ENCODE data around the gene PIK3R1.

Gene PIK3R1

GRCh38 chr5:68304421-68305052 is 89.0 kb downstream of the PIK3R1 start:
- Histone ChIP-seq H3K9me3 (ENCODE audit: control insufficient read depth, low read depth, low read length) (no peaks in the 10 kb centered on the region), H3K9ac (ENCODE audit: low read length) (no peak overlapping the region), H3K4me3 (ENCODE audit: low read length) (no peak overlapping the region), H3K4me1 (ENCODE audit: control insufficient read depth, low read depth, low read length) (no peaks in the 10 kb centered on the region), H3K36me3 (ENCODE audit: control insufficient read depth, low read depth, low read length) (no peaks in the 10 kb centered on the region), H3K27me3 (ENCODE audit: control insufficient read depth, insufficient read depth, low read length) (no peaks in the 10 kb centered on the region), H3K27ac (ENCODE audit: low read length) (no peak overlapping the region)

GRCh38 chr5:68305223-68305870 is 89.8 kb downstream of the PIK3R1 start:
- Histone ChIP-seq H3K36me3 (ENCODE audit: control insufficient read depth, low read depth, low read length) (no peaks in the 10 kb centered on the region), H3K4me3 (ENCODE audit: low read length) (no peak overlapping the region), H3K9me3 (ENCODE audit: control insufficient read depth, low read depth, low read length) (no peaks in the 10 kb centered on the region), H3K9ac (ENCODE audit: low read length) (no peak overlapping the region), H3K4me1 (ENCODE audit: control insufficient read depth, low read depth, low read length) (no peaks in the 10 kb centered on the region), H3K27me3 (ENCODE audit: control insufficient read depth, insufficient read depth, low read length) (no peaks in the 10 kb centered on the region), H3K27ac (ENCODE audit: low read length) (no peak overlapping the region)

GRCh38 chr5:68306361-68307014 is 90.9 kb downstream of the PIK3R1 start:
- no peak overlapping the region for H3K9ac ChIP-seq (ENCODE audit: low read length)

GRCh38 chr5:68313336-68313735 is 97.8 kb downstream of the PIK3R1 start:
- H3K9ac ChIP-seq (ENCODE audit: low read length), result no peak overlapping the region
- no peaks in the 10 kb centered on the region for H3K27me3 ChIP-seq (ENCODE audit: control insufficient read depth, insufficient read depth, low read length)
- no peaks in the 10 kb centered on the region for H3K4me1 ChIP-seq (ENCODE audit: control insufficient read depth, low read depth, low read length)
- H3K36me3 ChIP-seq (ENCODE audit: control insufficient read depth, low read depth, low read length), result no peaks in the 10 kb centered on the region
- no peaks in the 10 kb centered on the region for H3K9me3 ChIP-seq (ENCODE audit: control insufficient read depth, low read depth, low read length)
- H3K4me3 ChIP-seq (ENCODE audit: low read length), result no peak overlapping the region
- no peak overlapping the region for H3K27ac ChIP-seq (ENCODE audit: low read length)

More at GRCh38 chr5:68306361-68307014, 90.9 kb downstream of the PIK3R1 start:
- no peaks in the 10 kb centered on the region for H3K4me1 ChIP-seq (ENCODE audit: control insufficient read depth, low read depth, low read length)
- no peak overlapping the region for H3K27ac ChIP-seq (ENCODE audit: low read length)
- no peaks in the 10 kb centered on the region for H3K27me3 ChIP-seq (ENCODE audit: control insufficient read depth, insufficient read depth, low read length)
- H3K36me3 ChIP-seq (ENCODE audit: control insufficient read depth, low read depth, low read length), result no peaks in the 10 kb centered on the region
- no peaks in the 10 kb centered on the region for H3K9me3 ChIP-seq (ENCODE audit: control insufficient read depth, low read depth, low read length)
- H3K4me3 ChIP-seq (ENCODE audit: low read length), result no peak overlapping the region

- Histone ChIP-seq H3K4me1 (ENCODE audit: control insufficient read depth, low read depth, low read length) (no peaks in the 10 kb centered on the region), H3K9me3 (ENCODE audit: control insufficient read depth, low read depth, low read length) (no peaks in the 10 kb centered on the region), H3K9ac (ENCODE audit: low read length) (no peak overlapping the region), H3K27me3 (ENCODE audit: control insufficient read depth, insufficient read depth, low read length) (no peaks in the 10 kb centered on the region), H3K27ac (ENCODE audit: low read length) (no peak overlapping the region), H3K4me3 (ENCODE audit: low read length) (no peak overlapping the region), H3K36me3 (ENCODE audit: control insufficient read depth, low read depth, low read length) (no peaks in the 10 kb centered on the region)
Measured at GRCh38 chr5:68314465-68314864, 98.9 kb downstream of the PIK3R1 start.

- Histone ChIP-seq H3K9ac (ENCODE audit: low read length) (no peak overlapping the region), H3K27me3 (ENCODE audit: control insufficient read depth, insufficient read depth, low read length) (no peaks in the 10 kb centered on the region), H3K4me1 (ENCODE audit: control insufficient read depth, low read depth, low read length) (no peaks in the 10 kb centered on the region)
Measured at GRCh38 chr5:68315679-68316271, 100.2 kb downstream of the PIK3R1 start.

GRCh38 chr5:68316469-68316868 is 100.9 kb downstream of the PIK3R1 start:
- Histone ChIP-seq H3K4me3 (ENCODE audit: low read length) (no peak overlapping the region), H3K4me1 (ENCODE audit: control insufficient read depth, low read depth, low read length) (no peaks in the 10 kb centered on the region), H3K27ac (ENCODE audit: low read length) (no peak overlapping the region)

More at GRCh38 chr5:68315679-68316271, 100.2 kb downstream of the PIK3R1 start:
- H3K9me3 ChIP-seq (ENCODE audit: control insufficient read depth, low read depth, low read length), result no peaks in the 10 kb centered on the region
- no peak overlapping the region for H3K4me3 ChIP-seq (ENCODE audit: low read length)
- no peaks in the 10 kb centered on the region for H3K36me3 ChIP-seq (ENCODE audit: control insufficient read depth, low read depth, low read length)
- no peak overlapping the region for H3K27ac ChIP-seq (ENCODE audit: low read length)

GRCh38 chr5:68317646-68318045 is 102.1 kb downstream of the PIK3R1 start:
- Histone ChIP-seq H3K9me3 (ENCODE audit: control insufficient read depth, low read depth, low read length) (no peaks in the 10 kb centered on the region), H3K27me3 (ENCODE audit: control insufficient read depth, insufficient read depth, low read length) (no peaks in the 10 kb centered on the region), H3K36me3 (ENCODE audit: control insufficient read depth, low read depth, low read length) (no peaks in the 10 kb centered on the region), H3K4me3 (ENCODE audit: low read length) (no peak overlapping the region), H3K27ac (ENCODE audit: low read length) (no peak overlapping the region), H3K4me1 (ENCODE audit: control insufficient read depth, low read depth, low read length) (no peaks in the 10 kb centered on the region), H3K9ac (ENCODE audit: low read length) (no peak overlapping the region)

More at GRCh38 chr5:68316469-68316868, 100.9 kb downstream of the PIK3R1 start:
- Histone ChIP-seq H3K9me3 (ENCODE audit: control insufficient read depth, low read depth, low read length) (no peaks in the 10 kb centered on the region), H3K36me3 (ENCODE audit: control insufficient read depth, low read depth, low read length) (no peaks in the 10 kb centered on the region), H3K9ac (ENCODE audit: low read length) (no peak overlapping the region), H3K27me3 (ENCODE audit: control insufficient read depth, insufficient read depth, low read length) (no peaks in the 10 kb centered on the region)

- Histone ChIP-seq H3K9ac (ENCODE audit: low read length) (no peak overlapping the region), H3K27ac (ENCODE audit: low read length) (no peak overlapping the region), H3K4me1 (ENCODE audit: control insufficient read depth, low read depth, low read length) (no peaks in the 10 kb centered on the region), H3K27me3 (ENCODE audit: control insufficient read depth, insufficient read depth, low read length) (no peaks in the 10 kb centered on the region), H3K36me3 (ENCODE audit: control insufficient read depth, low read depth, low read length) (no peaks in the 10 kb centered on the region), H3K9me3 (ENCODE audit: control insufficient read depth, low read depth, low read length) (no peaks in the 10 kb centered on the region), H3K4me3 (ENCODE audit: low read length) (no peak overlapping the region)
Measured at GRCh38 chr5:68318955-68319705, 103.6 kb downstream of the PIK3R1 start.

GRCh38 chr5:68319706-68320412 is 104.3 kb downstream of the PIK3R1 start:
- H3K27ac ChIP-seq (ENCODE audit: low read length), result no peak overlapping the region
- no peak overlapping the region for H3K9ac ChIP-seq (ENCODE audit: low read length)
- no peaks in the 10 kb centered on the region for H3K27me3 ChIP-seq (ENCODE audit: control insufficient read depth, insufficient read depth, low read length)
- no peaks in the 10 kb centered on the region for H3K9me3 ChIP-seq (ENCODE audit: control insufficient read depth, low read depth, low read length)
- H3K36me3 ChIP-seq (ENCODE audit: control insufficient read depth, low read depth, low read length), result no peaks in the 10 kb centered on the region
- H3K4me3 ChIP-seq (ENCODE audit: low read length), result no peak overlapping the region
- no peaks in the 10 kb centered on the region for H3K4me1 ChIP-seq (ENCODE audit: control insufficient read depth, low read depth, low read length)

Measured in iPS-18a (cell line).